H9 (cell line): ENCODE measurements around the gene ADCY4. TPM values are rescaled to one million over a fixed set of nuclear protein-coding genes. Genes with fewer than 3 reads are reported as not detected.

Source experiments
- DNase-seq: peaks from one replicate; pipeline ENCODE4 v3.0.0-alpha.2; 2017
- H2AFZ ChIP-seq: one replicate; pipeline ENCODE4 v1.6.1; 2013; ENCODE audit warnings: mild to moderate bottlenecking, low read length, control low read depth, moderate library complexity
- H2AK5ac ChIP-seq: 2 replicates; pipeline ENCODE4 v1.6.1; 2013; ENCODE audit warnings: low read length, control low read depth, mixed read lengths; ENCODE audit not compliant: insufficient read length
- H2BK120ac ChIP-seq: one replicate; pipeline ENCODE4 v1.6.1; 2013; ENCODE audit warnings: low read depth, mild to moderate bottlenecking, low read length, control low read depth, inconsistent platforms; ENCODE audit not compliant: poor library complexity, severe bottlenecking
- H2BK12ac ChIP-seq: 2 replicates; pipeline ENCODE4 v1.6.1; 2013; ENCODE audit warnings: low read length, control low read depth, mixed read lengths, low read depth; ENCODE audit not compliant: insufficient read length
- H2BK15ac ChIP-seq: 2 replicates; pipeline ENCODE4 v1.6.1; 2013; ENCODE audit warnings: low read depth, low read length, control low read depth
- H2BK20ac ChIP-seq: one replicate; pipeline ENCODE4 v1.6.1; 2013; ENCODE audit warnings: low read depth, mild to moderate bottlenecking, low read length, control low read depth, inconsistent platforms; ENCODE audit not compliant: poor library complexity, severe bottlenecking
- H2BK5ac ChIP-seq: 2 replicates; pipeline ENCODE4 v1.6.1; 2013; ENCODE audit warnings: low read length, control low read depth, mixed read lengths; ENCODE audit not compliant: insufficient read length
- H3K14ac ChIP-seq: 2 replicates; pipeline ENCODE4 v1.6.1; 2013; ENCODE audit warnings: low read length, control low read depth; ENCODE audit not compliant: insufficient read depth
- H3K18ac ChIP-seq: 2 replicates; pipeline ENCODE4 v1.6.1; 2013; ENCODE audit warnings: low read depth, mild to moderate bottlenecking, mixed read lengths, low read length, control low read depth; ENCODE audit not compliant: insufficient read length
- H3K23ac ChIP-seq: 2 replicates; pipeline ENCODE4 v1.6.1; 2013; ENCODE audit warnings: low read length, control low read depth, mixed read lengths, low read depth; ENCODE audit not compliant: insufficient read length
- H3K23me2 ChIP-seq: 2 replicates; pipeline ENCODE4 v1.6.1; 2013; ENCODE audit warnings: low read depth, mild to moderate bottlenecking, mixed read lengths, low read length, control low read depth; ENCODE audit not compliant: insufficient read length, poor library complexity, severe bottlenecking
- H3K27ac ChIP-seq: 2 replicates; pipeline ENCODE4 v1.5.1; 2013; ENCODE audit warnings: low read length, control low read depth, mixed read lengths, low read depth; ENCODE audit not compliant: insufficient read length
- H3K27me3 ChIP-seq: 2 replicates; pipeline ENCODE4 v1.6.1; 2013; ENCODE audit warnings: low read length, control low read depth, inconsistent platforms; ENCODE audit not compliant: insufficient read depth
- H3K4ac ChIP-seq: 2 replicates; pipeline ENCODE4 v1.6.1; 2013; ENCODE audit warnings: low read depth, mild to moderate bottlenecking, control low read depth, inconsistent platforms, low read length, moderate library complexity
- H3K4me1 ChIP-seq: 2 replicates; pipeline ENCODE4 v1.6.1; 2013; ENCODE audit warnings: low read length, control low read depth, inconsistent platforms; ENCODE audit not compliant: insufficient read depth
- H3K4me2 ChIP-seq: 2 replicates; pipeline ENCODE4 v1.6.1; 2013; ENCODE audit warnings: low read length, control low read depth, mixed read lengths; ENCODE audit not compliant: insufficient read length, insufficient read depth
- H3K56ac ChIP-seq: 2 replicates; pipeline ENCODE4 v1.6.1; 2013; ENCODE audit warnings: low read depth, mild to moderate bottlenecking, mixed read lengths, low read length, control low read depth; ENCODE audit not compliant: insufficient read length
- H3K79me1 ChIP-seq: 2 replicates; pipeline ENCODE4 v1.6.1; 2013; ENCODE audit warnings: low read depth, mild to moderate bottlenecking, moderate library complexity, low read length, control low read depth, inconsistent platforms; ENCODE audit not compliant: insufficient read depth, poor library complexity, severe bottlenecking
- H3K79me2 ChIP-seq: 2 replicates; pipeline ENCODE4 v1.6.1; 2013; ENCODE audit warnings: low read length, control low read depth, inconsistent platforms; ENCODE audit not compliant: insufficient read depth
- H3K9ac ChIP-seq: 2 replicates; pipeline ENCODE4 v1.6.1; 2013; ENCODE audit warnings: low read length, control low read depth, mixed read lengths; ENCODE audit not compliant: insufficient read length; ENCODE audit errors: extremely low read depth
- H3K9me3 ChIP-seq: one replicate; pipeline ENCODE4 v1.6.1; 2013; ENCODE audit warnings: low read depth, low read length, inconsistent platforms; ENCODE audit not compliant: control insufficient read depth
- H3T11ph ChIP-seq: one replicate; pipeline ENCODE4 v1.6.1; 2013; ENCODE audit warnings: mild to moderate bottlenecking, low read length, control low read depth, inconsistent platforms
- H4K20me1 ChIP-seq: one replicate; pipeline ENCODE4 v1.6.1; 2013; ENCODE audit not compliant: control insufficient read depth, insufficient read length, insufficient read depth
- H4K5ac ChIP-seq: 2 replicates; pipeline ENCODE4 v1.6.1; 2013; ENCODE audit warnings: low read depth, mild to moderate bottlenecking, mixed read lengths, low read length, control low read depth; ENCODE audit not compliant: insufficient read length
- H4K8ac ChIP-seq: replicated peaks from 2 replicates; pipeline ENCODE4 v1.6.1; 2013; ENCODE audit warnings: low read length, control low read depth, mixed read lengths, low read depth; ENCODE audit not compliant: insufficient read length
- H4K91ac ChIP-seq: 2 replicates; pipeline ENCODE4 v1.6.1; 2013; ENCODE audit warnings: low read depth, mild to moderate bottlenecking, moderate library complexity, mixed read lengths, low read length, control low read depth; ENCODE audit not compliant: insufficient read length
- H3K27ac Mint-ChIP-seq, 3 experiments: 2 replicates in 2 of 3; 3 replicates in 1 of 3; pipeline ENCODE4 v1.8.0; 2020 to 2021; ENCODE audit warnings: mixed read lengths in 3 of 3, mild to moderate bottlenecking in 1 of 3, moderate library complexity in 1 of 3
- H3K27me3 Mint-ChIP-seq: 2 replicates; pipeline ENCODE4 v1.8.0; 2021; ENCODE audit warnings: low read depth, mild to moderate bottlenecking, moderate library complexity, mixed read lengths
- H3K36me3 Mint-ChIP-seq, 3 experiments: 2 replicates in 2 of 3; 3 replicates in 1 of 3; pipeline ENCODE4 v1.8.0; 2020 to 2021; ENCODE audit warnings: low read depth in 3 of 3, mixed read lengths in 3 of 3; ENCODE audit not compliant: insufficient read depth in 1 of 3
- H3K4me1 Mint-ChIP-seq, 2 experiments: 2 replicates each; pipeline ENCODE4 v1.8.0; 2020; ENCODE audit warnings: mixed read lengths in 2 of 2
- H3K4me3 Mint-ChIP-seq, 2 experiments: 2 replicates in 1 of 2; 3 replicates in 1 of 2; pipeline ENCODE4 v1.8.0; 2020 to 2021; ENCODE audit warnings: mild to moderate bottlenecking in 2 of 2, mixed read lengths in 2 of 2, moderate library complexity in 1 of 2
- H3K9me3 Mint-ChIP-seq, 2 experiments: 2 replicates in 1 of 2; 3 replicates in 1 of 2; pipeline ENCODE4 v1.8.0; 2020; ENCODE audit warnings: mild to moderate bottlenecking in 2 of 2, mixed read lengths in 2 of 2, moderate library complexity in 1 of 2
- CTCF ChIP-seq: fragments of 200-600 bp; sonication (generic); conservative IDR thresholded peaks from 3 replicates; pipeline ENCODE4 v1.8.0; 2021; ENCODE audit warnings: antibody characterized with exemption, mild to moderate bottlenecking
- WGBS: extraction: QIAGEN DNeasy Blood & Tissue Kit; methylation state at CpG from one replicate; pipeline ENCODE4 v1.1.7; 2013; ENCODE audit warnings: missing lambda C conversion rate, low lambda C conversion rate, mixed read lengths; ENCODE audit not compliant: insufficient read length; ENCODE audit errors: extremely low coverage; 5-methylcytosine and 5-hydroxymethylcytosine counted together
- total RNA-seq: library from RNA; stranded (reverse); gene quantifications from 2 replicates; pipeline ENCODE4 v1.2.1, GENCODE V29; 2021

The ADCY4 gene
- total RNA-seq, 1 experiment from 2014 or later = 0.09 TPM

GRCh38 chr14:24361326-24361725 is 26.5 kb upstream of the ADCY4 start:
- Histone ChIP-seq H3K27ac (no peak overlapping the region), H4K91ac (no peak overlapping the region), H2BK15ac (no peak overlapping the region), H2BK120ac (no peak overlapping the region), H3K14ac (no peak overlapping the region), H2AK5ac (no peak overlapping the region), H4K20me1 (no peaks in the 10 kb centered on the region), H2BK5ac (no peak overlapping the region), H3K23ac (no peak overlapping the region), H3K9ac (no peak overlapping the region), H3K9me3 (no peaks in the 10 kb centered on the region), H3K79me2 (no peaks in the 10 kb centered on the region), H3K18ac (no peak overlapping the region), H4K8ac (no peak overlapping the region), H4K5ac (no peak overlapping the region), H2AFZ (no peak overlapping the region), H3K56ac (no peak overlapping the region), H3K79me1 (no peaks in the 10 kb centered on the region), H3K4me2 (no peak overlapping the region), H2BK20ac (no peak overlapping the region), H3T11ph (no peak overlapping the region), H2BK12ac (no peak overlapping the region), H3K23me2 (peaks cover 5% of the 10 kb centered on the region), H3K4ac (no peak overlapping the region), H3K4me1 (no peaks in the 10 kb centered on the region), H3K27me3 (no peaks in the 10 kb centered on the region; the same call in 1 of the 2 replicates)
- Mint-ChIP-seq H3K27ac (no peak overlapping the region), H3K36me3 (no peaks in the 10 kb centered on the region), H3K4me3 (no peak overlapping the region), H3K9me3 (no peaks in the 10 kb centered on the region), H3K27me3 (peaks cover 64% of the 10 kb centered on the region), H3K4me1 (peaks cover 9 to 12% of the 10 kb centered on the region in 2 experiments)
- DNase-seq = no peak
- TF ChIP-seq CTCF = no peak
- no CpG with 5 or more reads among the region's 2 CpGs for WGBS
